ENCODE data around the gene MEST. TPM values are rescaled to one million over a fixed set of nuclear protein-coding genes. Genes with fewer than 3 reads are reported as not detected.
"Not testable (repeated sequence)": the region's sequence is repeated elsewhere in the genome, so short reads cannot be mapped to it uniquely, and the experiment has no call there.

Gene MEST
- polyA plus RNA-seq, 1 donor (not counting 4 experiments of a cell fraction or from before 2014, with no cell fraction given) = 5.8 TPM

DNA sequence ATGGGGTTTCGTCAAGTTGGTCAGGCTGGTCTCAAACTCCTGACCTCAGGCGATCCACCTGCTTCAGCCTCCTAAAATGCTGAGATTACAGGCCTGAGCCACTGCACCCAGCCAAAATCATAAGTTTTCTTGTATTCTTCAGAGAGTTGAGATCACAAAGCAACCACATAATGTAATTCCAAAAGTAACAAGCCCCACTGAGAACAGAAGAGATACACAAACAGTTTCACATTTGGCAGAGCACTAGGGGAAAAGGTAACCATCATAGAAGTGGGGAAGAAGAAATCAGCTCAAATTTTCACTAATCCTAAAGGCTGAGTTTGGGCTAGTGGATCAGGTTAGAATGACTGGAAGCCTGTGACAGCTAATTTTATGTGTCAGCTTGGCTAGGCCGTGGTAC, 45.6 kb upstream of the MEST start:
- FAIRE-seq (no peak), DNase-seq (ENCODE audit: low read depth, low spot score) (no peak)
- Histone ChIP-seq H3K4me1 (ENCODE audit: control insufficient read depth, extremely low read depth, insufficient read depth, low read length) (peaks cover 5% of the 10 kb centered on the region), H3K4me3 (ENCODE audit: control insufficient read depth in 2 of 3, extremely low read depth in 1 of 3, insufficient read depth in 2 of 3, low read depth in 1 of 3, low read length in 3 of 3) (no peak overlapping the region), H3K27me3 (ENCODE audit: control insufficient read depth, extremely low read depth, insufficient read depth, low read length) (no peaks in the 10 kb centered on the region), H4K20me1 (ENCODE audit: control insufficient read depth, extremely low read depth, insufficient read depth, low read length) (no peaks in the 10 kb centered on the region), H3K36me3 (ENCODE audit: control insufficient read depth in 2 of 2, extremely low read depth in 1 of 2, insufficient read depth in 2 of 2, low read length in 2 of 2) (no peaks in the 10 kb centered on the region), H3K4me2 (ENCODE audit: control insufficient read depth, extremely low read depth, insufficient read depth, low read depth, low read length) (no peak overlapping the region), H3K27ac (ENCODE audit: control insufficient read depth, insufficient read depth, low read length) (no peak overlapping the region), H3K79me2 (ENCODE audit: control insufficient read depth, insufficient read depth, low read length) (no peaks in the 10 kb centered on the region), H3K9me3 (ENCODE audit: control insufficient read depth, low read depth, low read length) (no peaks in the 10 kb centered on the region), H3K9me1 (ENCODE audit: control insufficient read depth, extremely low read depth, insufficient read depth, low read length) (no peaks in the 10 kb centered on the region), H2AFZ (ENCODE audit: control insufficient read depth, low read length) (no peak overlapping the region), H3K9ac (ENCODE audit: control insufficient read depth, extremely low read depth, insufficient read depth, low read length) (no peak overlapping the region)
- dilution Hi-C loops (cut with MboI; ENCODE audit: extremely low pct_ligation_motif_present, low sequenced_read_pairs) = no loop called here
- no peak for TF ChIP-seq EZH2 (IDR thresholded peaks at IDR 0.05; ENCODE audit: low read length)
- TF ChIP-seq, protein P1, sequence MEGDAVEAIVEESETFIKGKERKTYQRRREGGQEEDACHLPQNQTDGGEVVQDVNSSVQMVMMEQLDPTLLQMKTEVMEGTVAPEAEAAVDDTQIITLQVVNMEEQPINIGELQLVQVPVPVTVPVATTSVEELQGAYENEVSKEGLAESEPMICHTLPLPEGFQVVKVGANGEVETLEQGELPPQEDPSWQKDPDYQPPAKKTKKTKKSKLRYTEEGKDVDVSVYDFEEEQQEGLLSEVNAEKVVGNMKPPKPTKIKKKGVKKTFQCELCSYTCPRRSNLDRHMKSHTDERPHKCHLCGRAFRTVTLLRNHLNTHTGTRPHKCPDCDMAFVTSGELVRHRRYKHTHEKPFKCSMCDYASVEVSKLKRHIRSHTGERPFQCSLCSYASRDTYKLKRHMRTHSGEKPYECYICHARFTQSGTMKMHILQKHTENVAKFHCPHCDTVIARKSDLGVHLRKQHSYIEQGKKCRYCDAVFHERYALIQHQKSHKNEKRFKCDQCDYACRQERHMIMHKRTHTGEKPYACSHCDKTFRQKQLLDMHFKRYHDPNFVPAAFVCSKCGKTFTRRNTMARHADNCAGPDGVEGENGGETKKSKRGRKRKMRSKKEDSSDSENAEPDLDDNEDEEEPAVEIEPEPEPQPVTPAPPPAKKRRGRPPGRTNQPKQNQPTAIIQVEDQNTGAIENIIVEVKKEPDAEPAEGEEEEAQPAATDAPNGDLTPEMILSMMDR (optimal IDR thresholded peaks at IDR 0.05 in 1 of 3, IDR thresholded peaks at IDR 0.05 in 1 of 3, conservative IDR thresholded peaks at IDR 0.05 in 1 of 3; ENCODE audit: extremely low read depth in 1 of 3, insufficient read depth in 2 of 3, low read length in 3 of 3) = no peak

DNA sequence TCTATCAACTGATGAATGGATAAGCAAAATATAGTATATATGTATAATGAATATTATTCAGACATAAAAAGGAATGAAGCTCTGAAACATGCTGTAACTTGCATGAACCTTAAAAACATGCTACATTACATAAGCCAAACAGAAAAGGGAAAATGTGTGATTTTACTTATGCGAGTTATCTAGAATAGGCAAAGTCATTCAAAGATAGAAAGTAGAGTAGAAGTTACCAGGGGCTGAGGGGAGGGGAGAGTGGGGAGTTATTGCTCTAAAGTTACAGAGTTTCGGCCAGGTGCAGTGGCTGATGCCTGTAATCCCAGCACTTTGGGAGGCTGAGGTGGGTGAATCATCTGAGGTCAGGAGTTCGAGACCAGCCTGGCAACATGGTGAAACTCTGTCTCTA, 40.5 kb upstream of the MEST start:
- H3K27ac ChIP-seq (ENCODE audit: control insufficient read depth, insufficient read depth, low read length); H2AFZ ChIP-seq (ENCODE audit: control insufficient read depth, low read length); H3K4me3 ChIP-seq (ENCODE audit: control insufficient read depth in 2 of 3, extremely low read depth in 1 of 3, insufficient read depth in 2 of 3, low read depth in 1 of 3, low read length in 3 of 3); H4K20me1 ChIP-seq (ENCODE audit: control insufficient read depth, extremely low read depth, insufficient read depth, low read length); FAIRE-seq; H3K9ac ChIP-seq (ENCODE audit: control insufficient read depth, extremely low read depth, insufficient read depth, low read length); DNase-seq (ENCODE audit: low read depth, low spot score); H3K9me1 ChIP-seq (ENCODE audit: control insufficient read depth, extremely low read depth, insufficient read depth, low read length); H3K4me1 ChIP-seq (ENCODE audit: control insufficient read depth, extremely low read depth, insufficient read depth, low read length); dilution Hi-C loops (cut with MboI; ENCODE audit: extremely low pct_ligation_motif_present, low sequenced_read_pairs); H3K27me3 ChIP-seq (ENCODE audit: control insufficient read depth, extremely low read depth, insufficient read depth, low read length); H3K79me2 ChIP-seq (ENCODE audit: control insufficient read depth, insufficient read depth, low read length); H3K4me2 ChIP-seq (ENCODE audit: control insufficient read depth, extremely low read depth, insufficient read depth, low read depth, low read length); H3K9me3 ChIP-seq (ENCODE audit: control insufficient read depth, low read depth, low read length); H3K36me3 ChIP-seq (ENCODE audit: control insufficient read depth in 2 of 2, extremely low read depth in 1 of 2, insufficient read depth in 2 of 2, low read length in 2 of 2): not testable (repeated sequence)

DNA sequence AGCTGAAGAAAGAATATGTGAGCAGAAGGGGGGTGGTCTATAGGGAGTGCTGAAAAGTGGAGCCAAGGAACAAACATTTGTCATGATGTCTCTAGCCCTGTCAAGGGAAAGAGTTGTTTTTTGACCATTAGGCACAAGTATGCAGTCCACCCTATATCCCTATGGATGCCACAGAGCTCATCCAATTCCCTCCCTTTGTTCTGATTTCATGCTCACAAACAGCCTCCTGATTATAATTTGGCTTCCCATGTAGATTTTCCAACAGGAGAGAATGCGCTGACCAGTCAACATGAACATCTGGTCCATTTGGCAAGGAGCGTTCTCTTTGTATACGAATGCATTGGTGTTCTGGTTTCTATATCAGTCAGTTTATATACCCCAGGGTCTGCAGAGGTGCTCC, 38.9 kb upstream of the MEST start:
- Histone ChIP-seq H3K9me3 (ENCODE audit: control insufficient read depth, low read depth, low read length) (no peaks in the 10 kb centered on the region), H3K9me1 (ENCODE audit: control insufficient read depth, extremely low read depth, insufficient read depth, low read length) (no peaks in the 10 kb centered on the region), H3K27me3 (ENCODE audit: control insufficient read depth, extremely low read depth, insufficient read depth, low read length) (no peaks in the 10 kb centered on the region), H3K79me2 (ENCODE audit: control insufficient read depth, insufficient read depth, low read length) (no peaks in the 10 kb centered on the region), H3K4me3 (ENCODE audit: control insufficient read depth in 2 of 3, extremely low read depth in 1 of 3, insufficient read depth in 2 of 3, low read depth in 1 of 3, low read length in 3 of 3) (no peak overlapping the region), H3K36me3 (ENCODE audit: control insufficient read depth in 2 of 2, extremely low read depth in 1 of 2, insufficient read depth in 2 of 2, low read length in 2 of 2) (no peaks in the 10 kb centered on the region), H3K9ac (ENCODE audit: control insufficient read depth, extremely low read depth, insufficient read depth, low read length) (no peak overlapping the region), H4K20me1 (ENCODE audit: control insufficient read depth, extremely low read depth, insufficient read depth, low read length) (no peaks in the 10 kb centered on the region), H2AFZ (ENCODE audit: control insufficient read depth, low read length) (no peak overlapping the region), H3K4me1 (ENCODE audit: control insufficient read depth, extremely low read depth, insufficient read depth, low read length) (no peaks in the 10 kb centered on the region), H3K27ac (ENCODE audit: control insufficient read depth, insufficient read depth, low read length) (no peak overlapping the region), H3K4me2 (ENCODE audit: control insufficient read depth, extremely low read depth, insufficient read depth, low read depth, low read length) (no peak overlapping the region)
- DNase-seq (ENCODE audit: low read depth, low spot score) (no peak), FAIRE-seq (no peak)
- TF ChIP-seq, protein P1 (optimal IDR thresholded peaks at IDR 0.05 in 1 of 3, IDR thresholded peaks at IDR 0.05 in 1 of 3, conservative IDR thresholded peaks at IDR 0.05 in 1 of 3; ENCODE audit: extremely low read depth in 1 of 3, insufficient read depth in 2 of 3, low read length in 3 of 3) = no peak
- no peak for TF ChIP-seq EZH2 (IDR thresholded peaks at IDR 0.05; ENCODE audit: low read length)
- dilution Hi-C loops (cut with MboI; ENCODE audit: extremely low pct_ligation_motif_present, low sequenced_read_pairs) = no loop called here
